DND-41 (cell line): ENCODE data around the gene CDK12.

Source experiments
- CTCF ChIP-seq: IDR thresholded peaks from 2 replicates; pipeline ENCODE4 v1.5.1; 2012; ENCODE audit warnings: borderline replicate concordance, low read length, moderate library complexity, mild to moderate bottlenecking; ENCODE audit not compliant: poor library complexity, severe bottlenecking; ENCODE audit errors: extremely low read depth
- EZH2 ChIP-seq: IDR thresholded peaks from 3 replicates; pipeline ENCODE4 v1.6.1; 2012; ENCODE audit warnings: borderline replicate concordance, low read depth, mild to moderate bottlenecking, moderate library complexity, low read length, inconsistent platforms; ENCODE audit not compliant: severe bottlenecking

- TF ChIP-seq CTCF: no peak
- no peak for TF ChIP-seq EZH2
These were observed 70.0 kb downstream of the CDK12 start for GRCh38 chr17:39531252-39531651.
